ENCODE results near the gene GFY.

The GFY gene

GRCh38 chr19:49425178-49425577 lies at the start of gene GFY:
TSS of gene GFY (plus strand) at chr19:49425388. CDS start at chr19:49426431, 1,043 bp downstream.
- DNase-seq: no peak
- no peak within 1 kb of the TSS for H3K4me2 ChIP-seq (ENCODE audit: low read depth, low read length)
- H3K27me3 ChIP-seq (replicated peaks; ENCODE audit: insufficient read depth, low read length): peaks cover 99% of the 10 kb centered on the region
- H3K4me1 ChIP-seq (ENCODE audit: low read length): 0 out of 2 replicates have a peak, but pooled peaks cover 3% of the 10 kb centered on the region
- no peaks in the 10 kb centered on the region for H3K79me2 ChIP-seq (ENCODE audit: low read length)
- H3F3A ChIP-seq (ENCODE audit: insufficient read depth, low read length): no peaks in the 10 kb centered on the region
- no peak within 1 kb of the TSS for H2AFZ ChIP-seq (ENCODE audit: low read length)
- H3K9me3 ChIP-seq (replicated peaks; ENCODE audit: insufficient read depth, low read length): no peaks in the 10 kb centered on the region
- H3K9me2 ChIP-seq (replicated peaks; ENCODE audit: insufficient read depth, low read length): no peaks in the 10 kb centered on the region
- H4K20me1 ChIP-seq (ENCODE audit: insufficient read depth, low read length): no peaks in the 10 kb centered on the region
- H3K4me3 ChIP-seq (ENCODE audit: low read length): no peak within 1 kb of the TSS
- no peak within 1 kb of the TSS for H3K9ac ChIP-seq (ENCODE audit: low read length)
- no peak within 1 kb of the TSS for H3K27ac ChIP-seq (ENCODE audit: low read length)
- H3K36me3 ChIP-seq (replicated peaks; ENCODE audit: insufficient read depth, low read length): no peaks in the 10 kb centered on the region
- TF ChIP-seq CTCF (IDR thresholded peaks at IDR 0.05; ENCODE audit: low read length) (no peak), EZH2 (optimal IDR thresholded peaks at IDR 0.05; ENCODE audit: low read depth, low read length) (no peak), EZH2phosphoT487 (IDR thresholded peaks at IDR 0.05; ENCODE audit: low read length) (no peak)

- Histone ChIP-seq H3K4me1 (ENCODE audit: low read length) (no peaks in the 10 kb centered on the region), H3K4me2 (ENCODE audit: low read depth, low read length) (no peak overlapping the region), H3K9ac (ENCODE audit: low read length) (no peak overlapping the region), H3K27ac (ENCODE audit: low read length) (no peak overlapping the region), H3K79me2 (ENCODE audit: low read length) (no peaks in the 10 kb centered on the region), H3K9me3 (replicated peaks; ENCODE audit: insufficient read depth, low read length) (no peaks in the 10 kb centered on the region), H3K4me3 (ENCODE audit: low read length) (no peak overlapping the region), H3F3A (ENCODE audit: insufficient read depth, low read length) (no peaks in the 10 kb centered on the region), H3K36me3 (replicated peaks; ENCODE audit: insufficient read depth, low read length) (no peaks in the 10 kb centered on the region), H3K9me2 (replicated peaks; ENCODE audit: insufficient read depth, low read length) (no peaks in the 10 kb centered on the region), H3K27me3 (replicated peaks; ENCODE audit: insufficient read depth, low read length) (peaks cover 51% of the 10 kb centered on the region), H4K20me1 (ENCODE audit: insufficient read depth, low read length) (no peaks in the 10 kb centered on the region), H2AFZ (ENCODE audit: low read length) (no peak overlapping the region)
- no peak for DNase-seq
- TF ChIP-seq CTCF (IDR thresholded peaks at IDR 0.05; ENCODE audit: low read length) (no peak), EZH2 (optimal IDR thresholded peaks at IDR 0.05; ENCODE audit: low read depth, low read length) (no peak), EZH2phosphoT487 (IDR thresholded peaks at IDR 0.05; ENCODE audit: low read length) (no peak)
Observed at GRCh38 chr19:49378512-49378911, 46.7 kb upstream of the GFY start.

GRCh38 chr19:49380391-49380790 lies 44.8 kb upstream of the GFY start:
- Histone ChIP-seq H3K9me3 (replicated peaks; ENCODE audit: insufficient read depth, low read length) (no peaks in the 10 kb centered on the region), H3K4me1 (ENCODE audit: low read length) (no peaks in the 10 kb centered on the region), H3K79me2 (ENCODE audit: low read length) (no peaks in the 10 kb centered on the region), H3K36me3 (replicated peaks; ENCODE audit: insufficient read depth, low read length) (no peaks in the 10 kb centered on the region), H3F3A (ENCODE audit: insufficient read depth, low read length) (no peaks in the 10 kb centered on the region), H3K9ac (ENCODE audit: low read length) (no peak overlapping the region), H3K27me3 (replicated peaks; ENCODE audit: insufficient read depth, low read length) (peaks cover 35% of the 10 kb centered on the region), H3K27ac (ENCODE audit: low read length) (no peak overlapping the region), H3K4me2 (ENCODE audit: low read depth, low read length) (no peak overlapping the region), H4K20me1 (ENCODE audit: insufficient read depth, low read length) (no peaks in the 10 kb centered on the region), H3K4me3 (ENCODE audit: low read length) (no peak overlapping the region), H3K9me2 (replicated peaks; ENCODE audit: insufficient read depth, low read length) (no peaks in the 10 kb centered on the region), H2AFZ (ENCODE audit: low read length) (no peak overlapping the region)
- no peak for DNase-seq
- TF ChIP-seq EZH2phosphoT487 (IDR thresholded peaks at IDR 0.05; ENCODE audit: low read length) (no peak), CTCF (IDR thresholded peaks at IDR 0.05; ENCODE audit: low read length) (no peak), EZH2 (optimal IDR thresholded peaks at IDR 0.05; ENCODE audit: low read depth, low read length) (no peak)
